Activated CD8-positive, alpha-beta memory T cell treated with anti-CD3 and anti-CD28 coated beads for 48 hours (primary cell): ENCODE data around the gene PPP2R2C.

Experiments used
- DNase-seq, 3 experiments: peaks; one replicate each; pipeline ENCODE4 v3.0.0-alpha.2; 2020; ENCODE audit warnings: low read depth in 2 of 3, low spot score in 2 of 3

Gene PPP2R2C

DNA sequence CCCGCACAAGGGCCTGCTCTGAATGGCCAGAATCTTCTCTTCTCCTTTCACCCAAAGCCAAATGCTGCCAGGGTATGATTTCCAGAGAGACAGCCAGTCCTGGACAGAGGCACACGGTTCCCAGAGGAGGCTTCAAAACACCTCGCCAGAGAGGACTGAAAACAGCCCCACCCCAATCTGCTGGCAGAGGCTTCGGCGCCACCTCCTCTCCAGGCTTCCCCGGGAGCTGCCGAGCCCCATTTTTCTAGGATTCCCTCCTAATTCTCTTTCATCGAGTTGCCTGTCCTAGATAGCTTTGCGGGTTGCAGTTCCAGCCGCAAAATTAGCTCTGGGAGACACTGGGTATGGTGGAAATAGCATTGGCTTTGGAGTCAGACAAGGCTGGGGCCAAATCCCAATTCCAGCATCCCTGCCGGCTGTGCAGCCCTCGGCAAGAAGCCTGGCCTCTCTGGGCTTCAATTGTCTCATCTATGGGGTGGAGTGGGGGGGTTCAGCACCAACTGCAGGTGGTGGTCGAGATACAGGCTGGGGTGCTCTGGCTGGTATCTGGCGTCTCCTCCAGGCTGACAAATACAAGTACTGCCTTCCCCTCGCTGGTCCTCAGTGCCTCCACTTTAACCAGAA is 22.6 kb downstream of the PPP2R2C start:
- no peak for DNase-seq

DNA sequence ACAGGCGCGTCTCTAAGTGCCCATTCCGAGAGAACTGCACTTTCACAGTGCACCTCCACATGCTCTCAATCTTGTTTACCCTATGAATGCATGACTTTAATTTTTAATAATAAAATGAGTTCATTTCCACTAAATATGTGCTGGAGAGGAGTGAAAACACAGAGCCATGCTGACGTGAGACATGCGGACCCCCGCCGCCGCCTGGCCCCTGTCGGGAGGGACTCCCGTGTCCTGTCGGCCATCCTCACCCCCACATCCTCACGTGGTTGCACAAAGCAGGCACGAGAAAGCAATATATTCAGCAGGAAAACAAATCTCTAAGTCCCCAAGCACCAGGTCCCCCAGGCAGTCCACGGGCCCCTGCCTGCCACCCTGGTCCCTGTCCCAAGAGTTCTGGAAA is 23.1 kb downstream of the PPP2R2C start:
- no peak for DNase-seq

DNA sequence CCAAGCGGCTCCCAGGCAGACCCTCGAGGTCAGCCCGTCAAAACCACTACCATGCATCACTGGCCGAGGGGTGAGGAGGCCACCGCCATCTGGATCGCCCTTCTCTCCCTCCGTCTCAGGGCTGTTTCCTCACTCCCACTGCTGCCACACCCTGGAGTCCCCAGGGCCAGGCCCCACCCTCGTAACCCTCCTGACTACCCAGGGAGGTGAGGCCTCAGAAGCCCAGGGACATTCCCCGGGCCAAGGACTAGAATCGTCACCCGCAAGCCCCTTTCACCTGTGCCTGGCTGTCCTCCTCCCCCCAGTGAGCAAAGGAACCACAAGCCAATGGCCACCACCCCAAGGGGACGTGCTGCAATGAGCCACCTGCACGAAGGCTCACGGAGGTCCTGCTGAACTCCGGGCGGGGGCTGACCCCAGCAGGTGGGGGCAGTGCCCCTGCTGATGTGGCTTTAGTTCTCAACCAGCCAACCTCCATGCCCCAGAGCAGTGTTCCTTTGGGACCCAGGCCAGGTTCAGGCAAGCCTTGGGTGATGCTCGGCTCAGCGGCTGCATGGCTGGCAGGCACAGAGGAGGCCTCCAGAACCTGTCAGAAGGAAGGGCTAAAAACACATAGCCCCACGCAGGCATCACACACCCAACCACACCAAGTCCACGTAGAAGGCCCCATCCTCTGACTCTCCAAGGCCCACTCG is 23.8 kb downstream of the PPP2R2C start:
- no peak for DNase-seq

DNA sequence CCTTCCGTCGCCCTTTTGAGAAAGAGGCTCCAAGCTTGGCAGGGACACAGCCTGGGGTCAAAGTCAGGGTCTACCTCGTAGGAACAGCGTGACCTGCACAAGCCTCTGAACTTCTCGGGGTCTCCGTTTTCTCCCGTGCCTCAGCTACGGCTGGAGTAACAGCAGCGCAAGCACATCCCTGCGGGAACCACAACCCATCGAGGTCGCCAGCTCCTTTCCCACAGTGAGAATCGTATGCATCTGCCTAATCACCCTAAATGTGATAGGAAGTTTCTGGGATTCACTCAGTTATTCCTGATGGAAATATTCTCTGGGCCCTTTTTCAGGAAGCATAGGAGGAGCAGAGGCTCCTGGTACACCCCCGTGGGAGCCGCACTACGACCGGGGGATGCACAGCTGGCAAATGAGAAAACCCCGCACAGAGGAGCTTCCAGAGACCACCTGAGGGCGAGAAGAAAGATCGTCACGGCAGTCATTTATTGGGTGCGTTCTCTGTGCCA is 24.7 kb downstream of the PPP2R2C start:
- DNase-seq = no peak

DNA sequence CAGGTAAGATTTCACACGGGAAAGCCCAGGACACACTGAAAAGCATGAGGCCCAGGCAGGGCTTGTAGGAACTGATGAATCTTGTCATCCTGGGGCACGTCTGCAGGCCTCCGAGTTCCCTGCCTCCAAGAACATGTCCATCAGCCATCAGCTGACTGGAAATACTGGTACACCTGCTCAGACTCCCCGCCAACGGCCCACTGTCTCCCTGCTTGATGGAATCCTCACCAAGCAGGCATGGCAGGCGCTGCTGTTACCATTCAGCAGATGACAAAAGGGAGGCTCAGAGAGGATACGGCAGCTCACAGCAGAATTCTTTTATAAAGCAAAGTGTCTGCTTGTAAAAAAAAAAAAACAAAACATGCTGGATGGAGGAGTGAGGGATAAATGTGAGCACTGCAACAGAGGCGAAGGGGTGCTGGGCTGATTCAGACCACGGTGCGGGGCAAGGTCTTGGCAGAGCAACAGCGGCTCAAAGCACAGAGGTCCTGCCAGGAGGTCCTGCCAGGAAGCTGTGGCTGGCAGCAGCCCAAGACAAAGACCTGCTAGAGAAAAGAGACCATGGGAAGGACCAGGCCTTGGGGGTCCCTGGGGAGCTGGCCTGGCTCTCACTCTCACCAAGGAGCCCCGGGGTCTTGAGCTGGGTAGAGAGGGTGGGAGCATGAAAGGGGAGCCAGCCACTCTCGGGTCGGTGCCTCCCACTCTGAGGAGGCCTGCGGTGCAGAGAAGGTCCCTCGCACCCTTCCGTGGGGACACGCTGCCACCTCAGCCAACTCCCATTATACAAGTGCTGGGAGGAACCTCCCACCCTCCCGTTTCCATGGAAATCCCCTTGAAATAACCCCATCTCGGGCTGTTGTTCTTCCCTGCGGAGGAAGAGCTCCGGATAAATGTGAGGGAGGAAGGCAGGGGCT is 25.6 kb downstream of the PPP2R2C start:
- no peak for DNase-seq

DNA sequence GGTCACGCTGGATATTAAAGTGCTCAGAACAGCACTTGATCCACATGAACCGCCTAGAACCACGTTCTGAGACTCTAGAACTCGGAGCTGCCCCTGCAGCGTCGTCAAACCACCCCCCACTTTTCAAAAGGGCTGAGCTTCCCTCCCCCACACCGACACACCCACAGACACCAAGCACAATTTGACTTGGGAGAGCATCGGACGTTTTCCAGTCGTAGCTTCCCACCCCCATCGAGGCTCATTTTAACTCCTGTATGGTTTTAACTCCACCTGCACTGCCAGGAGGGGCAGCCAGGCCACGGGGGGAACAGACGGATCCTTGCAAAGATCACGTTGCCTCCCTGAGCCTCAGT is 26.3 kb downstream of the PPP2R2C start:
- DNase-seq = no peak

DNA sequence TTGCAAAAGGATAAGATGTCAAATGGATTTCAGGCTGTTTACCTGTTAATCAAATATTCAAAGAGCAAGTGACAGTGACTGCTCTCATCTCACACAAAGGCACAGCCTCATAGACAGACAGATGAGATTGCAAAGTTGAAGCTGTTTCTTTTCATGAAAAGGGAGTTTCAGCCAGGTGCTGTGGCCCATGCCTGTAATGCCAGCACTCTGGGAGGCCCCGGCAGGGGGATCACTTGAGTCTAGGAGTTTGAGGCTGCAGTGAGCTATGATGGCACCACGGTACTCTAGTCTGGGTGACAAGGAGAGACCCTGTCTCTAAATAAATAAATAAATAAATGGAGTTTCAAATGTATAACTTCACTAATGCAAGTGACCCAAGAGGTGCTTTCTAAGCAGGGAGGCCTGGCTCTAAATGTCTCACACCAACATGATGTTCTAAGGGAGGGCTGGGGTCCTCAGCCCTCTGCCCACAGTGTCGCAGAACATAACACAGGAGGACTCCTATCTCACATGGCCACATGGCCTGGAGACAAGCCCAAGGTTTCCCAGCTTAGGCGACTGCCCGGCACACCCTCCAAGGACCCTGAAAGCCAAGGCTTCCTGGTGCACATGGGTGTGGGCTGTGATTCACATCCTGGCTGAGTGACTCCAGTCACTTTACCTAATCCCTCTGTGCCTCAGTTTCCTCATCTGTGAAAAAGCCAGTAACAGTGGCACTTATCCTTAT is 26.8 kb downstream of the PPP2R2C start:
- no peak for DNase-seq

DNA sequence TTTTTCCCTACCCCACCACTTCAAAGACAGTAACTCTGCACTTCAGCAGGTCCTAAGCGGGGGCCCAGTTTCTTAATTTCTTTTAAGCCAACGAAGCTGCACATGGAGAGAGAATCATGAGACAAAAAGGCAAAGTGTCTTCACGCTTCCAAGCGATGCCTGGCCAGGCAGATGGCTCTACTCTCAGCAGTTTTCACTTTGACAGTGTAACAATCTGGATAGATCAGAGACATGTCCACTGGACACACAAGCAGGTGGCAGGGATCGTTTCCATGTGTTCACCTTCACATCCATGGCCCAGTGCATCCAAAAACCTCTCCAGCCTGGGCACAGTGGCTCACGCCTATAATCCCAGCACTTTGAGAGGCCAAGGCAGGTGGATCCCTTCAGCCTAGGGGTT is 27.8 kb downstream of the PPP2R2C start:
- DNase-seq = no peak

DNA sequence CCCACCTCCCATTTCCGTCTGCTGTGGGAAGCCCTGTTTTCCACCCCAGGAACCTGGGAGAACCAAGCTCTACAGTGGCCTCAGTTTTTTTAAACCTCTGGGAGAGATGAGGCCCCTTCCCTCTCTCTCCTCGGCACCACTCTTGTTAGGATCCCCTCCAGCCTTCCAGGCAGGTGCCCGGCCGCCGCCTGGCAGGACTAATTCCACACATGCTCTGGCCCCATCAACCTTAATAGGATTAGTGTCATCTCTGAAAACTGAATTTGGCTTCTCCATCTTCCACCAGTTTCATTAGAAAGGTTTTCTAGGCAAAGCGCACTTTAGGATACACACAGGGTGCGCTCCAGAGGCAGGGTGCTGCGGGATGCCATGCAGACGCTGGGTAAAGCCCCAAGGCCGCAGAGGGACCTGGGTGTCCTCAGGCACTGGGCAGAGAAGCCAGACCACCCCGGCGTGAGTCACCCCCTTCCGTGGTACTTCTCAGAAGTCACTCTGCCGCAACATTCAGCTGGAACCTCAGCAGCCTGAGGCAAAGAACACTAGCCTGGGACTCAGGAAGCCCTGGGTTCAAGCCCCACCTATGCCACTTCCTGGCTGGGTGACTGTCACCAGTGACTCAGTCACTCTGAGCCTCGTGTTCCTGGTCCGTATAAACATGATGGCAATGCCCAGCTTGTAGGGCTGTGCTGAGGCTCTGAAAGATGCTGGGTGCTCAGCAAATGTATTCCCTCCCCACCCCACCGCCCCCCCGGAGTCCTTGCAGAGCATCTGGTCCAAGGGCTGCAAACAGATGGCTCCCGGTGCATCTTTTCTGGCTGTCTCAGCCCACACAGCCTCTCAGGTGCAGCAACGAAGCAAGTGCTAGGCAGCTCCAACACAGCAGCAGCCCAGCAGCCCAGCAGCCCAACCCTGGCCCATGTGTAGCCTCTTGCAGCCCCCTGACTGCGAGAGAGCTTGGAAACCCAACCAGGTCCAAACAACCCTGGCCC is 29.1 kb downstream of the PPP2R2C start:
- DNase-seq = no peak

DNA sequence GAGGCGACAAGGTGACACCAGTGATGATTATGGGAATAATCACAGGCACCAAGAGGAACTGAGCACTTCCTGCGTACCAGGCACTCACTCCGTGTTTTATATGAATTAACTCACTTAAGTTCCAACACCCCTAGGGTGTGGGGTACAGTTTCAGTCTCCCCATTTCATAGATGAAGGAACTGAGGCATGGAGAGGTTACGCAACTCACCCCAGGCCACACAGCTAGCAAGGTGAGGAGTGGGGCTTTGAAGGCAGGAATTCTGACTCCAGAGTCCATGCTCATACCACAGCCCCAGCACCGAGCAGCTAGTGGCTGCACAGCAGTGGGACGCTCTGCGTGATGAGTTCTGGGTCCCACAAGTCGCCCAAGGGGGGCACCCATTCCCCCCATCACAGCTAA is 29.9 kb downstream of the PPP2R2C start:
- DNase-seq = no peak

DNA sequence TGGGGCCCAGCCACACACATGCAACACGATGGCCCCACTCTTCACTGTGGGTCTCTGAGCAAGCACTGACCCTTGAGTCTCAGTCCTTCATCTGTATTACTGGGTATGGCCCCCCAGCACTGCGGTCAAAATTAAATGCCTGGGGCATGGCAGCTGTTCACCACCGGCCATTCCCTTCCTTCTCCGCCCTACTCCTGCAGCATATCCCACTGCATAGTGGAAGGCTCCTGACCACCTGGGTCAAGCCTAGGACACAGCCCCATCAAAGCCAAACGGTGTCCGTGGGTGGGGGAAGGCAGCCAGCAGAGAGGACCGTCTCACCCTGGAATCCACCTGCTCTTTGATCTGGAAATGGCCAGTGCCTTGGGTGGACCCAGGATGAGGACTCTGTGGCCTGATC is 30.7 kb downstream of the PPP2R2C start:
- no peak for DNase-seq

DNA sequence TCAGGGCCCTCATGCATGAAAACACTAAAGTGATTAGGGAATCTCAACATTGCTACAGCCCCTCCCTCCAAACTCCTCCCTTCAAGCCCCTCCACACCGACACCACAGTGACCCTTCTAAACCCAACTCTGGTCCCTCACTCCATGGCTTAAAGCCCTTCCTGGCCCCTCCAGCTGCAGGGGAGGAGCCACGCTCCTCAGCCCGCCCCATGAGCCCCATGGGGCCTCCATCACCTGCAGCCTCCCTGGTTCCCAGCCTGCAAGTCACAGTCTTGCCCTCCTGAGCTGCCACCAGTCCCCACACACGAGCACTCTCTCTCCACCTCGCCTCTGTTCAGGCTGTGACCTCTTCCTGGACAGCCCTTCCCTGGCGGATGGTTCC is 31.2 kb downstream of the PPP2R2C start:
- DNase-seq = no peak

DNA sequence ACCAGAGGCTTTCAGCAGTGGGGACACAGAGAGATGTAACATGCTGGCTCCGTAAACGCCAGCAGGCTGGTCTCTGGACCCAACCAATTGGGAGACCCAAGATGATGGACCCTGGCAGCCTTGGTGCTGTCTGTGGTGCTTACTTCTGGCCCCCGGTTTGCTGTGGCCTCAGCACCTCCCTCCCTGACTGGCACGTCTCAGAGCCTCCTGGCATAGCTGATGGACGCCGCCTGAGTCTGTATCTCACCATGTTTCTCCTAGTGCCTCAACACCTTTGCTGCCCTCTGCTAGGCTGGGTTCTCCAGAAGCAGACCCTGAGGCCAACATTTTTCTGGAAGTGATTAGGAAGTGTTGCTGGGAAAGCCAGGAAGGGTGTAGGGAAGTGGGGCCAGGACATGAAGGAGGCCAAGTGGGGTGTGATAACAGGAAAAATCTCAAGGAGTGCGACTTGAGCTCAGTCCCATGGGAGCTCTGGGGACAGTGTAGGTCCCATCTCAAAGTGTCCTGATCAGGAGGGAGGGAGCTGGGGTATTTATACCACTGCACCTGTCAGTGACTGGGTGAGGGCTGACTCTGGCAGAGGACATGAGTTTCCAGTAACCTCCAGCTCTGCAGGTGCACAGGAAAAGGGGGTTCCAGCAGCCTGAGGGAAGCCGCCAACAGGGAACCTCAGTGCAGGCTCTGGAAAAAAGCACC is 31.8 kb downstream of the PPP2R2C start:
- DNase-seq = no peak

DNA sequence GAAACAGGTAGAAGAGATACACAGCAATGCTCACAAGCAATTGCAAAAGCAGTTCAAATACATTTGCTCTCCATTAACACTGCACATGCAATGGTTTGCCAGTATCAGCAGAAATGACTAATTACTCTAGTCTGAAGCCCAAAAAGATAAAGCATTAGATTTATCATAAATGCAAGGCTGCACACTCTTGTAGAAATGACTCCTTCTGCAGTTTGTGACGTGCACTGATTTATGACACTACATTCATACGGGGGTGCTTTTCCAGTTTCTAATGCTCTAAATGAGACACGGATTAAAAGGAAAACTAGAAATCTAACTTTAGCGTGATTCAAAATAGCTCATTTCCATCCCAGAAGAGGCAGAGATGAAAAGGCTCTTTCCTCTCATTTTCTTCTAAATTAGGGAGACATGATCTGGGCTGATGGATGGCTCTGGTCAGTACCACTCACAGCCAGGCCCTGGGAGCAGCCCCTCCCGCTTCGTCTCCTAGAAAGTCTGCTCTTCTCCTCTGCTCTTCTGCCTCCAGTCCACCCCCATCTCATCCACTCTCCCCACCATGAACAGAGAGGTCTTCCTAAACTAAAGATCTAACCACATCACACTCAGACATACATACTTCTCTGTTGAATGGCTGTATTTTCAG is 33.2 kb downstream of the PPP2R2C start:
- DNase-seq = no peak

DNA sequence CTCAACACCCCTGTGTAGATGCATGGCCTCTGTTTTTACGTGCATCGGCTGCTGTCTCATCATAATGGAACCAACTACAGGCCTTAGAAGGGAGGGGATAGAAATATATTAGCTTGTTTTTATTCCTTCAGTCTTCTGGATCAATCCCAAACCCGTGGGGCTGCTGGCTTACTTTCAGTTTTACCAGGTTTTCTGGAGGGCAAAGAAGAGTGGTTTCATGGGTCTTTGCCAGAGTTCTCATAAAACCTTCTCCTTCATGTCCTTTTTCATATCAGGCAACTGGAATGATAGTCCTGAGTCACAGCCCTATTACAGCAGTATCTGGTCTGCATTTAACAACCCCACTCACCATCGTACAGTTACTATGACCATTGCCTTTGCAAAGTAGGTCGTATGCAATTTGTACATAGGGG is 34.6 kb downstream of the PPP2R2C start:
- DNase-seq = no peak

DNA sequence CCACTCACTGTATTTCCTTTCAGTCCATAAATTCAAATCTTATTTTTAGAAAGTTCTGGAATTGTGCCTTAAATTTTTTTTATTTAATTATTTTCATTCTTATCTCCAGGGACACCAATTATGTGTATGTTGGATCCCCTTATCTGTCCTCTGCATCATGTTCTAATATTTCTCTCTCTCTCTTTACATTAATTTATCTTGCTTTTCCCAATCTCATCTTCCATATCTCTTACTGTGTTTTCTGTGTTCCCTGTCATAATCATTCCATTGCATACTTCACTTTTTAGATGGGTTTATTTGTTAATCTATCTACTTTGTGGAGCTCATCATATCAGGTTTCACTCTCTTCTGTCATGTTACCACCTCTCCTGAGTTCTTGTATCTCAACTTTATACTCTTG is 37.4 kb downstream of the PPP2R2C start:
- DNase-seq = no peak

DNA sequence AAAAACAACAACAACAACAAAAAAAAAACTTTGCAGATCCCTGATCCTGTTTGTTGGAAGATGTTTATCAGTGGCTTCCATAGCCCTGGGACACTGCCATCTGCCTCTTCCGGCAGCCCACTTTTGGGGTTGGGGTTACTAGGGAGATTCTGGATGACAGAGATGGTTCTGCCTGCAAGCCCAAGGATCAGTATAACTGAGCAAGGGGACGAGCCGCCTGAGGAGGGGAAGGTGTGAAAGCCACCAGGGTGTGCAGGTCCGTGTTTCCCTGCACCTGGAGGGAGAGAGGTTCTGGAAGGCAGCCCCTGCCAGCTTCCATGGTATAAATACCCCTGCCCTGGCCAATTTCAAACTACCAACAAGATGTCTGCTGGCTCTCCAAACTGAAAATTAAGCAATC is 41.5 kb downstream of the PPP2R2C start:
- DNase-seq = no peak

DNA sequence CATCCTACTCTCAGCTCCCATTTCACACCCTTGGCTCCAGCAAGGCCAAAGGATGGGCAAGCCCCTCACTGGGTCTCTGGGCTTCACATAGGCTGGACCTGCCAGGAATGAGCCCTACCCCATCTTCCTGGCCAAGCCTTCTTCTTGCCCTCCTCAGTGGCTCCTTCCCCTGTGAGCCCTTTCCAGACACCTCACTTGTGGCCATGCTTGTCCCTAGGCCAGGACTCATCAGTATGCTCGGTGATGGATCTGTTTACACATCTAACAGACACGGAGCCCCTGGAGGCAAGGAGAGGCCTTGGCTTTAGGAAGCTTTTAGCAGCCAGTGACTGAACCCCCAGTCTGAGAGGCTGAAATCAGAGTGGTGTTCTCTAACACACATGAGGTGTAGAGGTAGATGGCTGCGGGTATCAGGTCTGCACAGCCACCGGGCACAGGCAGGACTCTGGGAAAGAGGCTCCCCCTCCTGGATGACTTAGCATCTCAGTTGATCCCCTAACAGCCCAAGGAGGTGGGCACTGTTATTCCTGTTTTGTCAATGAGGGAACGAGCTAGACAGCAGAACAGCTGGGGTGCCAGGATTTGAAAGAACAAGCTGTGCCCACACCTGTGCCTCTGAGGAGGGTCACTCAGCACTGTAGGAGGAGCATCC is 44.8 kb downstream of the PPP2R2C start:
- DNase-seq = no peak
